ENCODE results near the gene WAS.
"Not testable (repeated sequence)": the region's sequence is repeated elsewhere in the genome, so short reads cannot be mapped to it uniquely, and the experiment has no call there.

DNA sequence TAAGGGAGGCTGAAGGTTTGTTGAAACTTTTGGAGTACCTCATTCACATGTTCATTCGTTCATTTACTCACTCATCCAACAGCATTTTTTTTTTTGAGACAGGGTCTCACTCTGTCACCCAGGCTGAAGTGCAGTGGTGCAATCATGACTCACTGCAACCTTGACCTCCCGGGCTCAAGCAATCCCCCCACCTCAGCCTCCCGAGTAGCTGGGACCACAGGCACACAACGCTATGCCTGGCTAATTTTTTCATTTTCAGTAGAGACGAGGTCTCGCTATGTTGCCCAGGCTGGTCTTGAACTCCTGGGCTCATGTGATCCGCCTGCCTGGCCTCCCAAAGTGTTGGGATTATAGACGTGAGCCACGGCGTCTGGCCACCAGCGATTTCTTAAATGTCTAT, 15.4 kb upstream of the WAS start:
- TF ChIP-seq, protein P1, sequence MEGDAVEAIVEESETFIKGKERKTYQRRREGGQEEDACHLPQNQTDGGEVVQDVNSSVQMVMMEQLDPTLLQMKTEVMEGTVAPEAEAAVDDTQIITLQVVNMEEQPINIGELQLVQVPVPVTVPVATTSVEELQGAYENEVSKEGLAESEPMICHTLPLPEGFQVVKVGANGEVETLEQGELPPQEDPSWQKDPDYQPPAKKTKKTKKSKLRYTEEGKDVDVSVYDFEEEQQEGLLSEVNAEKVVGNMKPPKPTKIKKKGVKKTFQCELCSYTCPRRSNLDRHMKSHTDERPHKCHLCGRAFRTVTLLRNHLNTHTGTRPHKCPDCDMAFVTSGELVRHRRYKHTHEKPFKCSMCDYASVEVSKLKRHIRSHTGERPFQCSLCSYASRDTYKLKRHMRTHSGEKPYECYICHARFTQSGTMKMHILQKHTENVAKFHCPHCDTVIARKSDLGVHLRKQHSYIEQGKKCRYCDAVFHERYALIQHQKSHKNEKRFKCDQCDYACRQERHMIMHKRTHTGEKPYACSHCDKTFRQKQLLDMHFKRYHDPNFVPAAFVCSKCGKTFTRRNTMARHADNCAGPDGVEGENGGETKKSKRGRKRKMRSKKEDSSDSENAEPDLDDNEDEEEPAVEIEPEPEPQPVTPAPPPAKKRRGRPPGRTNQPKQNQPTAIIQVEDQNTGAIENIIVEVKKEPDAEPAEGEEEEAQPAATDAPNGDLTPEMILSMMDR (IDR thresholded peaks at IDR 0.05; ENCODE audit: insufficient read depth, low read length) = not testable (repeated sequence)
- not testable (repeated sequence) for TF ChIP-seq POLR2AphosphoS5 (IDR thresholded peaks at IDR 0.05; ENCODE audit: low read depth); REST (IDR thresholded peaks at IDR 0.05; ENCODE audit: insufficient replicate concordance, low read depth)
